GM19324 (cell line): ENCODE data around the gene HSD17B12.
"Not testable (repeated sequence)": the region's sequence is repeated elsewhere in the genome, so short reads cannot be mapped to it uniquely, and the experiment has no call there.

Experiments used
- ATAC-seq: cut with Tn5 transposase; IDR thresholded peaks from one replicate; pipeline ENCODE4 v1.9.1; 2021; ENCODE audit warnings: mild to moderate bottlenecking, moderate library complexity; ENCODE audit not compliant: unreplicated experiment, low FRiP score

HSD17B12 gene

DNA sequence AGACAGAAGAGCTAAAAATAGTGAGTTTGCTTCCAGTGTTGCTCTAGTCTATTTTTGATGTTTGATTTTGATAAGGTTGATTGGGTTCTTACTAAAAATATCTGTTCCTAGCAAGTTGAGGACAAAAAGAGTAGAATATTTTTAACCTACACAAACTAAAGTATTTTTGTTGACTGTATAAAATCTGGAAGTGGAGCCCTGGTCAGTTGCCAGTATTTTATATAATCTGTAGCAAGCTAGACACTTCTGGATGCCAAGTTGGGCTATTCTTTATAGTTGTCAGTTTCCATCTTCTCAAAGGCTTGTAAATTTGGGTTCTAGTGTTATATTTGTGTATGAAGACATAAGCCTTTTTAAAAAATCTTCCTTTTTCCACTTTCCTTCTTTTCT is 56.7 kb downstream of the HSD17B12 start:
- no peak for ATAC-seq

DNA sequence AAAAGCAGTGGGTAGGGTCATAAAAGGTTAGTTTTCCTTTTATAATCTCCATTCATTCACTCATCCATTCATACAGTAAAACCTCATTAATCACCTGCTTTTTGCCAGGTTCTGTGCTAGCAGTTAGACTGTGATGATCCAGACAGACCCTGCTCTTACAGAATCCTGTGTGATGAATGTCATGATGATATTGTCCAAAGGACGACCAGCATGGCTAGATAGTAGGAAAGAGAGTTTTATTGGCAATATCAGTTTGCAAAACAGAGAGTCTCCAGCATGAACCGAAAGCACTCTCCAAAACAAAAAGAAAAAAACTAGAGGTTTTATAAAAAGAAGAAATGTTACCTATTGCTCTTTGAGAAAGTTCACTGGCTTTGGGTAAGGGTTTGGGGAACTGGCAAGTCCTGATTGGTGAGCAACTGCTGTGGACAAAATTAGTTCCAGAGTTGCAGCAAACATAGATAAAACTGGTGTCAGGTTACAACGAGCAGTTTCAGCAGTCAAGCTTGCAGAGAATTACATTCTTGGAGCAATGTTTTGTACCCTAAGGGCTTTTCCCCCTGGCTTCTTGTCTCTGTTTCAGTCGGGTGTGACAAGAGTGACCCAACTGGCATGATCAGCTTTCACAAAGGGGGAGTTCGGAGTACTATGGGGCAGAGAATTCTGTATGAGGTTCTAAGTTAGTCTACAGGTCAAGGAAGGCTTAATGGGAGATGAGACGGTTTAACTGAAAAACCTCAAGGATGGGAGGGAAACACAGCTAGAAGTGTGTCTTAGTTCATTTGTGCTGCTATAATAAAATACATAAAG is 58.3 kb downstream of the HSD17B12 start:
- no peak for ATAC-seq

DNA sequence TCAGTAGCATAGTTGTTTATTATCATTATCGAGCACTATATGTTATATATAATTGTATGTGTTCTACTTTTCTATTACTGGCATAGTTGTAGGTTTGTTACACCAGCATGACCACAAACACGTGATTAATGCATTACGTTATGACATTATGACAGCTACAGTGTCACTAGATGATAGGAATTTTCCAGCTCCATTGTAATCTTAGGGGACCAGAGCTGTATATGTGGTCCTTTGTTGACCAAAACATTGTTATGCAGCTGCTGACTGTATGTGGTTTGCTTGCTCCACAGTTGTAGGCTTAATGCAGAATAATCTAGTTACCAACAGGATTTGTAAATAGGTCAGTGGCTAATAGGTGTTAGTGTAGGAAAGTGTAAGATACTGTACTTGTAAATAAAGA is 66.1 kb downstream of the HSD17B12 start:
- no peak for ATAC-seq

DNA sequence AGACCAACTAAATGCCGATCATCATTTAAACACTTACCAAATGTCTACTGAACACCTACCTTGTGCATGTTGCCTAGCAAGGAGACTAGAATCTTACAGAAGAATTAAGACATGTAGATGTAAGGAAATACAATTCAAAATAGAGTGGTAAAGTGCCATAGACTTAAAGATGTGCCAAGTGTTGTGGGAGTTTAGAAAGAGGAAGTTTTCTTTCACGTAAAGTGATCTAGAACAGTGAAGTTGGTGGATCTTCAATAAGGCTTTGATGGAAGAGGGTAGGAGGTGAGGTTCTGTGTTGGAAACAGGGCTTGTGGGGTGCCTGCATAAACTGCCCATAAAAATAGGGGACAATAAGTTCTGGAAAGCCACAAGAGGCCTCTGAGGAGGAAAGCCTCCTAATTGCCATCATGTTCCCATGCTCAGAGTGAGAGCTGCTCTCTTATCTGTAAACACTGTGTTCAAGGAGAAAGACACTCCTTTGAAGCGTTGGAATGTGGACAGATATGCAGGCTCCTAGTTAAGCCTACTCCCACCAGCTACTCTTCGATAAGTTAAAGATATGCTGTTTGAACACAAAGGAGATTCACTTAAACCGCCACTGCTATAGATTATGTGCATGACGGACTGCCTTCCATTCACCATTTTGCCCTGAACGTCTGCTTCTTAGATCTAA is 66.7 kb downstream of the HSD17B12 start:
- ATAC-seq = no peak

DNA sequence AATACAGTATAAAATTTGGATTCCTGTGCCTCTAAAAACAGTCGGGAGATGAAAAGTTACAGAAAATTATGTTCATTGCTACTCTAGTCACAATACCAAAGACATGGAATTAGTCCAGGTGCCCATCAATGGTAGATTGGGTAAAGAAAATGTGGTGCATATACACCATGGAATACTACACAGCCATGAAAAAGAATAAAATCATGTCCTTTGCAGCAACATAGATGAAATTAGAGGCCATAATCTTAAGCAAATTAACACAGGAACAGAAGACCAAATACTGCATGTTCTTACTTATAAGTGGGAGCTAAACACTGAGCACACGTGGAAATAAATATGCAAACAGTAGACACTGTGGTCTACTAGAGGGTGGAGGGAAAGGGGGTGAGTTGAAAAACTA is 67.6 kb downstream of the HSD17B12 start:
- no peak for ATAC-seq

DNA sequence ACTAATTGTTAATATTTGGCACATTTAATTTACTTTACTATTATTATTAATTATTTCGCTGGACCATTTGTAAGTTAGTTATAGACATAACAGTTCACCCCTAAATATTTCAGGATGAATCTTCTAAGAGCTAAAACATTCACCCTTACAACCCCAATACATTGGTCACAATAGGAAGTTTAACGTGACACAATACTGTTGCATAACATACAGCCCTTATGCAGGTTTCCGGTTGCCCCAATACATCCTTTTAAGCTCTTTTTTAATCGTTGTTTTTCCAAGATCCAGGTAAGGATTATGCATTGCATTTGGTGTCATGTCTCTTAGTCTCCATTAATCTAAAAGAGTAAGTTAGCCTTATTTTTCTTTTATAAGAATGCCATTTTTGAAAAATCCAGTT is 71.2 kb downstream of the HSD17B12 start:
- no peak for ATAC-seq

DNA sequence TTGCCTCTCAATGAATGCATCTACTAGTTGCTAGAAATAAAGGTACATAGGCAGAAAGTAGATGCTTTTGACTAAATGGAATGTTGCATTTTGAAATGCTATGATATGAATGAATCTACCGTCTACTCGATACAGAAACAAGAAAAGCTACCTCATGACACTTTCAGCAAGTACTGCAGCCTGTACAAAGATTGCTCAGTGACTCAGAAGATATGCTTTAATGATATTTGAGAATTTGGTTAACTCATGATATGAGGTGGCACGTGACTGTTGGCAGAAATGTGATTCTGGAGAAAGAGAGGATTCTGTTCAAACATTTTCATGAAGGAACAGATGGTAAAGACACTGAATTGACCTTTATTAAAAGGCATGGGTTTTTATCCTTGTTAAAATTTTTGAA is 76.0 kb downstream of the HSD17B12 start:
- ATAC-seq = no peak

DNA sequence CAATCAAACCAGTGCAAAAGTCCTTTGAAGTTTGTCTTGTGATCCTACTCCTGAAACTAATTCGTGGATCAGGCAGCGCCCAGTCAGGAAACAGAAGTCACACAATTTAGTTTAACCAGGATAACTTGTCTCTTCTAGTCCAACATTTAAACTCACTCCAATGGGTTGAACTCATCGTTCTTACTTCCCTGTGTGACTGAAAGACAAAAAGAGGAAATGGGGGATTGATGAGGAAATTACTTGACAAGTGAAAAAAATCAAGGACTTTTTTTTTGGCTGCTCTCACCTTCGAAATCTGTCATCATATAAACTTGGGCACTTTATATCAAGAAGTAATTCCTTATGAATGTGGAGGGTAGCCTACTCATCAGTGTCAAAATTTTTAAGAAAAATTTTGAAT is 78.4 kb downstream of the HSD17B12 start:
- no peak for ATAC-seq

DNA sequence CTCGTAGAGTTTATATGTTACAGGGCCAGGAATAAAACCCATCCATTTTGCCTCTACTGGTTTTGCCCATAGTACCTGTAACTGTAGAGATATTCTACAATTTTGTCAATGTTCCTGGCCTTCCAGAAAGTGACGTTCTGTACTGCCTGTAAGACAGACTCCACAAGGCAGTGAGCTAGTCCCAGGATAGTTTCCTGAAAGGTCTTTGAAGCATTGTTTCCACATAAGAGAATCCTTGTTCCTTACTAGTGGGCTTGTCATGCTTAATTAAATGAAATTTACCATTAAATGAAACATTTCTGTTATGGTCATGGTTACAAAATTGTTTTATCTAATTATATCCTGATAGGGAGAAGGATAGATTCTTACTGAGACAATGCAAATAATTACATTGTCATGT is 80.4 kb downstream of the HSD17B12 start:
- ATAC-seq = no peak

DNA sequence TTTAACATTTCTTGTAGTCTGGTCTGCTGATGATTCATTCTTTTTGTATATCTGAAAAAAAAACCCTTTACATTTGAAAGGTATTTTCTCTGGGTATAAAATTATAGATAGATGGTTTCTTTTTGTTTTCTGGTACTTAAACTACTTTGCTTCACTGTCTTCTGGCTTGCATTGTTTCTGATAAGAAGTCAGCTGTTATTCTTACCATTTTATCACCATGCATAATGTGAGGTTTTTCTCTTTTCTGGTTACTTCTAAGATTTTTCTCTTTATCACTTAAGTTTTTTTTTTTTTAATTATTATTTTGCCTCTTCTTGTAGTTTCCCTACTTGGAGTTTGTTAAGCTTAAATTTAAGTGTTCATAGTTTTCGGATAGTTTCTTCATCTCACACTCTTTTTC is 84.7 kb downstream of the HSD17B12 start:
- ATAC-seq = no peak

DNA sequence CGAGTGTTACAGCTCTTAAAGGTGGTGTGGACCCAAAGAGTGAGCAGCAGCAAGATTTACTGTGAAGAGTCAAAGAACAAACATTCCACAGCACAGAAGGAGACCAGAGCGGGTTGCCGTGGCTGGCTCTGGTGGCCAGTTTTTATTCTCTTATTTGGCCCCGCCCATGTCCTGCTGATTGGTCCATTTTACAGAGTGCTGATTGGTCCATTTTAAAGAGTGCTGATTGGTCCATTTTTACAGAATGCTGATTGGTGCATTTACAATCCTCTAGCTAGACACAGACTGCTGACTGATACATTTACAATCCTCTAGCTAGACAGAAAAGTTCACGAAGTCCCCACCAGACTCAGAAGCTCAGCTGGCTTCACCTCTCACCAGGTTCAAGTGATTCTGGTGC is 88.1 kb downstream of the HSD17B12 start:
- ATAC-seq = not testable (repeated sequence)

DNA sequence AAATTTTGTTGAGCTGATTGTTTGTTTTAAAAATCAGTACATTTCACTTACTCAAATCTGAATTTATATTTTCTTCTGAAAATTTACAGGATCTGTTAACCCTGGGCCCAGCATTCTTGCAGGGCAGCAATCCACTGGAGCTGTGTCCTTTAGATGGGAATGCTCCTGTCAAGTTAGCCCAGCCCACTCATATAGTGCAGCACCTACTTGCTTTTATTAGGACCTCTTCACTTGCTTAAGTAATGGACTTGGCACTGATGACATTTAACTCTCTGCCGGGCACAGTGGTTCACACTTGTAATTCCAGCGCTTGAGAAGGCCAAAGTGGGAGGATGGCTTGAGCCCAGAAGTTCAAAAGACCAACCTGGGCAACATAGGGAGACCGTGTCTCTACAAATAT is 89.6 kb downstream of the HSD17B12 start:
- no peak for ATAC-seq

DNA sequence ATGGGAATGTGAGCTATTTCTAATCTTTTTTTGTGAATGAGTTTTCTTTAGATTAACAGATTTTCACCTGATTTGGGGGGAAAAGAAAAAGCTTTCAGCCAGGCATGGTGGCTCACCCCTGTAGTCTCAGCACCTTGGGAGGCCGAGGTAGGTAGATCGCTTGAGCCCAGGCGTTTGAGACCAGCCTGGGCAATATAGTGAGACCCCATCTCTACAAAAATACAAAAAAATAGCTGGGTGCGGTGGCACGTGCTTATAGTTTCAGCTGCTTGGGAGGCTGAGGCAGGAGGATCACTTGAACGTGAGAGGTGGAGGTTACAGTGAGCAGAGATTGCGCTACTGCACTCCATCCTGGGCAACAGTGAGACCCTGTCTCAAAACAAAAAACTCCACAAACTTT is 92.2 kb downstream of the HSD17B12 start:
- no peak for ATAC-seq

DNA sequence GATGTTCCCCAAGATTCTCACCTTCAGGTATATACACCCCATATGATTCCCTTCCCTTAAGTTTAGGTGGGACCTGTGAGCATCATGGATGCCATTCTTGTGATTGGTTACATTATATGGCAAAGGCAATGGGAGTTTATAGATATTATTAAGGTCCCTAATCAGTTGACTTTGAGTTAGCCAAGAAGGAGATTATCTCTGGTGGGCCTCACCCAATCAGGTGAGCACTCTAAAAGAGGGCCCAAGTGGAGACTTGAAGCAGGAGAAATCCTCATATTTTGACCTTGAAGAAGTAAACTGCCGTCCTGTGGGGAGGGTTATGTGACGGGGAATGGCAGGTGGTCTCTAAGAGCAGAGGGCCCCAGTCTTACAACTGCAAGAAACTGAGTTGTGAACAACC is 94.2 kb downstream of the HSD17B12 start:
- ATAC-seq = no peak

DNA sequence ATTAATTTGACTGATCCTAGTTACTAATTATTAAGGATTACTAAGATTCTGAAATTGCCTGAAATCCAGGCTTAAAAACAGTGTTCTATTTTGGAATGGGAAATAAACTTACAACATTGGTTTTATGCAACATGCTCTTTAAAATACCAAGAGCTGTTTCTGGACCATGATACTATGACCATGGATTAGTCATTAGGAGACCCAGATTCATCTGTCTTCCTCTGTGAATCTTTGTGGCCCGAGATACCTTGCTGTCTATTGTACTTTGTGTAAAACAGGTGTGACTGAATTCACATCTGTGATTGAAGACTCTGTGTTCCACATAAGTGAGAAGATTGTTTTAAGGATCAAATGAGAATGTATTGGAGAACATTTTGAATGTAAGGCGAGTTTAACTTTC is 98.8 kb downstream of the HSD17B12 start:
- no peak for ATAC-seq

DNA sequence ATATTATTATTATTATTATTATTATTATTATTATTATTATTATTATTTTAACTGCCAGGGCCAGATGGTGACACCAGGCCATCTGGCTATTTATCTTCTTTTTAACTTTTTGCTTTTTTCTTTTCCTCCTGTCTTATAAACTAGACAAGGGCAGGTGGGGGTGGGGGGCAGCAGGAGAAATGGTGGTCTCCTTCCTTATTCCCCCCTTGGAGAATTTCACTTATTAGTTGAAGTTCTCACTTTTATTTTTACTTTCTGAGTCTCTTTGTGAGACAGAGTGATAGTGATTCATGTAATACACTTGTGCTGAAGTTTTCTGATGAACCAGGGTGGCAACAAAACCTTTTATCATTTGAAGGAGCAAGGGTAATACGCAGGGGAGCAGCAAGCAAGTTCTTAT is 103.8 kb downstream of the HSD17B12 start:
- ATAC-seq = no peak

DNA sequence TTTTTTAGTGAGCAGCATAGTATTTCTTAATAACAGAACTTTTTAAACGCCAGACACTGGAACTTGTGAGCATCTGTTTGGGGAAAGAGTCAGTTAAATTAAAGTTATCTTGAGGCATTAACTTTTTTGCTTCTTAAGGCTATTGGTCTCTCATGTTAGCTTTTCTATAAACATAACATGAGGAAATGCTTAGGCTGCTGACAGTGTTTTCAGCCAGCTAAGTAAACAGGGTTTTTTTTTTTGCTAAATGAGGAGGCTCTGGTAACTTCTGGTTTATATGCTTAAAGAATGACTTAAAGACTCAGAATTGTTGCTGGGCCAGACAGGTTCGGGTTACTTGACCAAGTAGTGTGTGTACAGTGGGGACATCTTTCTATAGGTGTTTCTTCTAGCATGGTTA is 104.3 kb downstream of the HSD17B12 start:
- no peak for ATAC-seq

DNA sequence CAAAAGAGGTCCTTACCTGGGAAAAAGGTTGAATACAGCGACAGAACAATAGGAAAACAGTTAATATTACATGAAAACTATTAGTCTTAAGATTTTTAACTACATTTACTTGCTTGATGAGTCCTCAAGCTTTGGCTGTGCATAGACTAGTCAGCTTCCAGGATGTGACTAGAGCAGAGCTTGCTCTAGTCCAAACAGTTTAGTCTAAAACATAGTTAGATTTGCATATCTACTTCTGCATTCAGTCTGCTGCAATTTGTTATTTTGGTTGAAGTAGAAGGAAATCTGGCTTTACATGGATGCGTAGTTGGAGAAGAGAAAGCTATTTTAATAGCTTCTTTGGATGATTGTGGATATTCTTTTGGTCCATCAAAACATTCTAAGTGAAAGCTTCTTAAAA is 104.8 kb downstream of the HSD17B12 start:
- no peak for ATAC-seq

DNA sequence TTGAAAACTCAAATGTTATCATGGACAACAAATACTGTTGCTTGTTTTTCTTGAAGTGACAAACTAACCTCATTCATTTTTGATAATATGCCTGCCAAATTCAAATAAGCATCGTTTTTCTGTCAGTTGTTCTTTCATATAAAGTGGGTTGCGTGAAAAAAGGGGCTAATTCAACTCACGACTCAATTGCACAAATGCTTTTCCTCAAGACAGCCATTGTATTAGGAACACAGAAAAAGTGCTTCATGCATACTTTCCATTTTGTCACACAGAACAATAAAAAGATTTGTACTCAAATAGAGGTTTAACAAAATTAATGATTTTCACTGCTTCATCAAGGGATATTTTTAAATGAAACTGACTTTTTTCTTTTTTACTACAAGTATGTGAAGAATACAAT is 105.5 kb downstream of the HSD17B12 start:
- no peak for ATAC-seq

DNA sequence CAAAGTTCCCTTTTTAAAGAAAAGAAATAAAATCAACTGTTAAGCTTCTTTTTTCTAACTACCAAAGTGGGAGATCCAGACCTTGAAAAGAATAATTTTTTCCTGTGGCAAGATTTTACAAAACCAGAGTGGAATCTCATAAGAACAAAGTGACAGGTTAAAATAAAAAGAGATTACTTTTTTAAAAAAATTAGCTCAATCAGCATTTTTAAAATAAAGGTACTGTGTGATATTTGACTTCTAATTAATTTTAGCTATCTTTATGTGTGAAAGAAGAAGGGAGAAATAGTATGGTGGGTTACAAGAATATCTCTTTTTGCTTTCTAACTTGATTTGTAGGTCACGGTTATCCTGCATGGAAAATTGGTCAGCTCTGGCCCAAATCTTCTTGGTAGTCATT is 107.3 kb downstream of the HSD17B12 start:
- no peak for ATAC-seq

DNA sequence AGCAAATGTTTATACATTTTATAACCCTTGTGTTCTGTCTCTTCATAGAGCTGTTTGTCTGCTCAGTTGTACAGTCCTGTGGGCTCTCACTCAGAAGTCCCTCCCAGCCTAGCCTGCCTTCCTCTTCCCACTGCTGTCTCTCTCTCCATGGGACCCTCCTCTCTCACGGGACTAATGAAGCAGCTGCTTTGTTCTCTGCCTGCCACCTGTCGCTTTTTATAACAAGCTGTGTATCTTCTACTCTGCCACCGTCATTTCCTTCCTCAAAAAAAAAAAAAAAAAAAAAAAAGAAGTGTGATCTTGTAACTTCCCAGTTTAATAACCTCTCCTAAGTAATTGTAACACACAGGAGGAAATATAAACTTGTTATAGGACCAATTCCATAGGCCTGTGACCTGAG is 107.9 kb downstream of the HSD17B12 start:
- no peak for ATAC-seq

DNA sequence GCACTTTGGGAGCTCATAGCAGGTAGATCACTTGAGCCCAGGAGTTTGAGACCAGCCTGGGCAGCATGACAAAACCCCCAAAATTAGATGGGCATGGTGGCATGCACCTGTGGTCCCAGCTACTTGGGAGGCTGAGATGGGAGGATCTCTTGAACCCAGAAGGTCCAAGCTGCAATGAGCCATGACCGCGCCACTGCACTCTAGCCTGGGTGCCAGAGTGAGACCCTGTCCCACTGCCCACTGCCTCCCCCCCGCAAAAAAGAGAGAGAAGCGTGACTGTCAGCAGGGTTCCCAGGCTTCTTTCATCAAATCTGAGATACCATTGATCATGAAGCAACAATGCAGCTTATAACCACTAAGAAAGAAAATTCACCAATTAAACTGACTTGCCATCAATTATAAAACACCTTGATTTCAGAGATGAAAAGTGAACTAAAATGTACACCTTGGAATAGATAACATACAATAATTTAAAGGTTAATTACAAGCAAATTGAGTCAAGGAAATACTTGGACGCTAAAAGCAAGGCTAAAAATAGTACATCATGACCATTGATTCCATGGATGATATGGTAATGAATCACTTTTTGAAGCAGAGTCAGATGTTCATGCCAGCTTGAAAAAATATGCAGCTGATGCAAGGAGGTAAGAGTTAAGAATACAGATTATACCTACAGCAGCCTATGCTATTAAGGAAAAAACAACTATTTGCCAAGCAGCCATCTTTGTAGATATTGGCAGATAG is 109.3 kb downstream of the HSD17B12 start:
- no peak for ATAC-seq
